ENCODE measurements around the gene MYO5B.
"Not testable (repeated sequence)": the region's sequence is repeated elsewhere in the genome, so short reads cannot be mapped to it uniquely, and the experiment has no call there.

The MYO5B gene

DNA sequence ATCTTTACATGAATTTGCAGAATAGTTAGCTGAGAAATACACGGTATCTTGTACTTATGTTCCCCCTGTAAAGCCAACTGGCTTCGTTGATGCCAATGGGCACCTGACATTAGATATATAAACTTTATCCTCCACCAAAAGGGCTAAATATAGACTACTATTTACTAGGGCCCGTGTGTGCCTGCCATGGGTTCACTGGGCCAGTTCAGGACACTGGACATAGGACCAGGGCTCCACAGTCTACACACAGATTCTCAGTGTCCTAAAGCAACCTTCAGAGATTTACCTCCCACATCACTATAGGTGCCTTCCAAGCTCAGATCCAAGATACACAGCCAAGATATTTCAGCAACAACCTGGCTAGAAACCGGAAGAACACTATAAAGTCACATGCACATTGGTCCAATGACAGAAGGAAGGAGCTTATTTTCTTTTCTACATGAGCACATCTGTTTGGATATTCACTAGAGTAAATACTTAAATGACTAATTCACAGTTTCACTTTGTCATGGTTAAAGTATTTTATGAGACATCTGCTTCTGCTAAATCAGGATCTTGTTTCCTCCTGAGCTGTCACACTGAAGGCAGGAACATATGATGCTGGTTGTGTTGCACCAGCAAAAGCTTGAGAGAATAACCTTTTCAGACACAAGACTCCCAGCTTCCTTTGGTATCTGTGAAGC, 95.1 kb downstream of the MYO5B start:
- DNase-seq, result no peak

DNA sequence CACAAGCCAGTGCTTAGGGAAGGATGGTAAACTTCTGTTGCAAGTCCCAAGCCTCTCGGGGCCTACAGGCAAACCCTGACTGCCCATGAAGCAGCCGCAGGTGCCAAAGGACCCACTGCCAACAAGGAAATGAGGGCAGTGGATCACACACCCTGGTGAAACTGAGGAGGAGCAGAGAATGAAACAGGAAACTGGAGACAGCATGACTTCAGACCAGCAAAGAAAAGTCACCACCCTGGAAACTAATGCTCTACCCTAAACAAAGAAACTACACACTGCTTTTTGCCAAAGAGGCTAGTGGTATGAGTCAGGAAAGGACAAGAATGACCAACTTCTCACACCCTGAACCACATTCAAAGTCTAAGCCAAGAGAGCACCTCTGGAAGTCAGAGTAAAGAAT, 97.2 kb downstream of the MYO5B start:
- no peak for DNase-seq

DNA sequence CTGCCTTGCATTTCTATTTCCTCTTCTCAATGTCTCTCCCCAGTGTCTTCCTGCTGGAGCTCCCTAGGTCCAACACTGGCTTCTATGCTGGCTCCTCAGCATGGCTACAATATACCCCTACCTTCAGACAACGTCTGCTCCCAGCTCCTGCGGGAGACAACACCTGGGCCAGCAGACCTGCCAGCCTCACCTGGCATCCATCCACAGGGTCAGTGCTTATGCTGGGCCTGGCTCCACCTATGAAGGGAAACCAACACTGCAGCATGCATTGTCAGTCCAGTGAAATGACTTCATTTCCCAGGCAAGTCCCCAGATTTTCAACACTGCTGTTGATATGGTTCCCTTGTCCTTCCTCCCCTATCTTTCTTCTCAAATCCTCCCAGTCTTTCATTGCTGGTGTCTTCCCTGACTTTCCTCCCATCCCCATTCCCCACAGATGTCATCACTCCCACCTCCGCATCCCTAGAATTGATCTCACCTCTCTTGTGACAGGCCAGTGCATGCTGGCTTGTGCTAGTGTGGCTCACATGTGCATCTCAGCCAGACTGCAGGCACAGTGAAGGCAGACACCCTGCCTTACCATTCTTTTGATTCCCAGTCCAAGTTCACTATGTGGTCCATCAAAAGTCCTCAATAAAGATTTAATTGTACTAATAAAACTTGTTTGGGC, 98.0 kb downstream of the MYO5B start:
- no peak for DNase-seq

DNA sequence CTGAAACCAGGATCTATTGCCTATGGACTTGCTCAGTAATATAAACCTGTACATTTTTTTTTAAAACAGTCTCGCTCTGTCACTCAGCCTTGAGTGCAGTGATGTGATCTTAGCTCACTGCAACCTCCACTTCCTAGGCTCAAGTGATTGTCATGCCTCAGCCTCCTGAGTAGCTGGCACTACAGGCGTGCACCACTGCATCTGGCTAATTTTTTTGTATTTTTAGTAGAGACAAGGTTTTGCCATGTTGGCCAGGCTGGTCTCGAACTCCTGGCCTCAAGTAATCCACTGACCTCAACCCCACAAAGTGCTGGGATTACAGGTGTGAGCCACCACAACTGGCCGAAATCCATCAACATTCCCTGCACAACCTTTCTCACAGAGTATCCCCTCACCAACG, 100.2 kb downstream of the MYO5B start:
- DNase-seq, result not testable (repeated sequence)

DNA sequence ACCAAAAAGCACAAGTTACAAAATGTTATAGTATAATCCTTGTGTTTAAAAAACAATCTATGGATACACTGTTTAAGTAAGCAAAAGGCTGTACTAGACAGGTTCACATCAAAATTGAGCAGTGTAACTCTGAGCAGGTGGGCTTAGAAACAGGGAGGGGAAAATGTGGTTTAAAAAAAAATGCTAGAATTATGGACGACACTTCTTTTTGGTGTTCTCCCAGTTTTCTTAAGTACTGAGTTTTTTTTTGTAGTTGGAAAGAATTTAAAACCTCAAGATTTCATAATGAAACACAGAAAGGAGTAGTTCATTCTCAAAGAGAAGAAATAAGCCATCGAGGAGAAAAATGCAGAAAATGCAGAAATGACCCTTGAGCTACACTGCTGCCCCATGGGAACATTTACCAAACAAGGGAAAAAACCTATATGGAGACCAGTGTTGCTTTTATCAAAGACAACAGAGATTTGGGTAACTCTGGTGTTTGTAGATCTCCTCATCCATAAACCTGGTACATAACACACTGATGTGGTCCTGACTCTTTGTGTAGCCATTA, 100.7 kb downstream of the MYO5B start:
- DNase-seq, result no peak

DNA sequence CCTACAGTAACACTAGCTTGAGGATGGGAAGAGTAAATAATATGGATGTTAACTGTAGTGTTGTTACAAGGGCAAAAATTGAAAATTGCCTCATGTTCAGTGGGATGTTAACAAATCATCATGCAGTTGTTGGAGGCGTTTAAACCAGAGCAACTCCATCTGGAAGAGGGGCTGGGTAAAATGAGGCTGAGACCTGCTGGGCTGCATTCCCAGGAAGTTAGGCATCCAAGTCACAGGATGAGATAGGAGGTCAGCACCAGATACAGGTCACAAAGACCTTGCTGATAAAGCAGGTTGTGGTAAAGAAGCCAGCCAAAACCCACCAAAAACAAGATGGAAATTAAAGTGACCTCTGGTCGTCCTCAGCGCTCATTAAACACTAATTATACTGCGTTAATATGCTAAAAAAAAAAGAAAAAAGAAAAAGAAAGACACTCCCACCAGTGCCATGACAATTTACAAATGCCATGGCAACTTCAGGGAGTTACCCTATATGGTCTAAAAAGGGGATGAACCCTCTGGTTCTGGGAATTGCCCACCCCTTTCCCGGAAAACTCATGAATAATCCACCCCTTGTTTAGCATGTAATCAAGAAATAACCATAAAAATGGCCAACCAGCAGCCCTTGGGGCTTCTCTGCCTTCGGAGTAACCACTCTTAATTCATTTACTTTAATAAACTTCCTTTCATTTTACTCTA, 101.4 kb downstream of the MYO5B start:
- no peak for DNase-seq

DNA sequence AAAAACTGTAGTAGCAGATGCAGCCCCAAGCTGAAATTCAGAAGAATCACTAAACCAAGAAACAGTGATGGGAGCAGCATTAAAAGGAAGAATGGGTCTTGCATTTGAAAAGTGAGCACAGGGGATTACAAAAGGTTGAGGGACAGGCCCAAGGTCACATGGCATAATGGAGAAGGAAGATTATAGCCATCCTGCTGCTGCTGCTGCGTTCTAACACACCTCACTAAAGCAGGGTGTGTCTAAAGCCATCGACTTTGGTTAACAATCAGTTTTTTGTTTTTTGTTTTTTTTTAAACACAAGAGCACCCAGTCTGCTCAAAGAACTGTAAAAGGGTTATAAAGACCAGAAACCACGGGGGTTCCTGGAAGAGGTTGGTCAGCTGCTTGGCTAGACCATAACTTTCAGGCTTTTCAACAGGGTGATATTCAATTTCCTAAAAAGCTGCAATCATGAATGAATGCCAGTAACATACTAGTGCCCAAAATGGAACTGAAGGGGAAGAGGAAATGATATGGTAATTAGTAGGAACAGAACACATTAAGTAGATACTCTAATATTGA, 102.6 kb downstream of the MYO5B start:
- DNase-seq, result no peak

DNA sequence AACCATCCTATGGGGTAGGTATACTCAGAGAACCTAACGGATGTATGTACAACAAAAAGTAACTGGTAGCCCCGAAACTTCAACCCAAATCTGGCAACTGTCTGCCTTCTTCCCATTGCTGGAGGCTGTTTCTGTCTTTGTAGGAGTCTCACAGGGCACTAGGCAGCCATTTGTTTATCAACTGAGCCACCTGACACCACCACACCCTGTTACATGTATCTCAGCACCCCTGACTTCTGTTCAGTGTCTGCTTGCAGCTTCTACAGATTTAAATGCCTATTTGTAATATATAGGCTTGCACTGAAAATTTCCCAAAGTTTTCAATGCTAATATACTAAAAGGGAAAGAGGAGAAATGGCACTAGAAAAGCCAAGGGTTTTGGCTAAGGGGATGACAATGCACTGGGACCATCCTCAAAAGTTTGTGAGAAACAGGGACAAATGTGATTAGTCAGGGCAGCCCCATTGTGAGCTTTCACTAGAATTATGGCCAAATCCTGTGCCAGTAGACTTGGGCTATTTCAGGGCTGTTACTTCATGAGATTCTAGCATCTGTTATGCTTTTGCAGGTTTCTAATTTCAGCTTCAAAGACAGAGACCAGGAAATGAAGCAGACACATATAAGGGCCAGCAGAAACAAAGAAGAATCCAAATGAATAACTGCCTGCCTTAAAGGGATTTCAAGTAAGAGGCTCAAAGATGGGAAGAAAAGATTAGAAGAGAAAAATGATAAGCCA, 103.3 kb downstream of the MYO5B start:
- DNase-seq, result no peak

DNA sequence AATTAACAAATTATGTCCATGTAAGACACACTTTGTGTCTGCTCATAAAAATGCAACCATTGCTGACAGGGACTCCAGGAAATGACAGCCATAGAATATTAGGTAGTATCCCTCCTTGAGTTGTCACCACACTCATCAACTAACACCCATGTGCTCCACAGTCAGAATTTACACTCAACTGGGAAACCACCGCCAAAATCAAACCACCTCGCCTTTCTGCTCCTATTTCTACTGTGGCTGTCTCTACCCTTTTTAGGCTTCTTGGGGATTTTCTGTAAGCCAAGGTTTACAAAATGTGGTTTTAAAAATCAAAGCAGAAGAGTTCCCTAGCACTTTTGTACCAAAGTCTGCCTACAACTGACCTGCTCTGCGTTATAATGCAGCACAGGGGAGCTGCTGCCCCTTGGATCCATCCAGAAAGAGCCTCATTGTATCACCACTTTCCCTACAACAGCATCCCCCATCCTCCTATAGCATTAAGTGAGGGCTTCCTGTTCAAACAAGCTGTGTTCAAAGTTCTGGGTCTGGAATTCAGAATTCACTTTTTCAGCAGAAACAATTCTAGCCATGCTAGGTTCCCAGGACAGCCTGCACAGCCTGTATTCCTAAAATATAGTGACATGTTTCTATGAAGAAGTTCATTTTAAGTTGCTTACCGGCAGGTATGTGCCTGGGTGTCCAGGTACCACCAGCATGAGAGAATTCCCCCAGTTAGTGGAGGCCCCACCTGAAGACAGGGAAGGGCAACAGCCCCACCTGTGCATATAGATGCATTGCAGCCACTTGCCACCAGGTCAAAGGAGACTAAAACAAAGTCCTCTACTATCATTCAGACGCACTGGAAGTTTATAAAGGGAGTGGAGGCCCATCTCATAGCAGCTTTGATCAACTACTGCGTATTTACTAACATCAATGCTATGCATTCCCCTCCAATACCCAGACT, 104.3 kb downstream of the MYO5B start:
- no peak for DNase-seq

DNA sequence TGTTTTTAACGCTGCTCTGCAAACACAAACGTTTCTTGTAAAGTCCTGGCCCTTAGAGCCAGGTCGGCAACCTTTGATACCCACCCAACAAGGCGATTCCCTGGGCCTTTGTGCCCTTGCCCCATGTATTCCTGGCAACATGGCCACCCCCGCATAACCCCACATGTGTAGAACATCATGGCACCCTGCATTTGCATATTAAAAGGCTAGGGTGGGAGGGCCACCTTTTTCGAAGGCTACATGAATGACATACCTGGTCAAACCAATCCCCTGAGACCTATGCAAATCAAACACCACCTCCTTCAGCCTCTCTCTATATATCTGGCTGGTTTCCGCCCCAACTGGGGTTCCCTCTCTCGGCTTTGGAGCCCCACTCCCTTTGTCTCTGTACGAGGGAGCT, 105.2 kb downstream of the MYO5B start:
- DNase-seq, result no peak

DNA sequence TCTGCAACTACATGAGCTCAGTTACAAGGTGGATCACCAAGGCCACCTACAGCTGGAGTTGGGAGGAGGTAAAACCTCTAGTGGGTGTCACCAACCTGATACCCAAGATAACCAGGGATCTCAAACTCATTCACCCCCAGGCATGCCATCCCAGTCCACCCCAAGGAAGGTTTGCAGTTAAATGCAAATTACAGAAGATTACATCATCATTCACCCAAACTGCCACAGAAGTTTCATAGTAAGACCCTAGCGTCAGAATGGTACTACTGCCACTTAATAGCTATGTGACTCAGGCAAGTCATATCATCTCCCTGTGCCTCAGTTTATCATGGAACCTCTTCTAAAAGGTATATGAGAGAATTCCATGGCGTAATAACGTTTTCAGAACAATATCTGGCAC, 111.2 kb downstream of the MYO5B start:
- DNase-seq, result no peak

DNA sequence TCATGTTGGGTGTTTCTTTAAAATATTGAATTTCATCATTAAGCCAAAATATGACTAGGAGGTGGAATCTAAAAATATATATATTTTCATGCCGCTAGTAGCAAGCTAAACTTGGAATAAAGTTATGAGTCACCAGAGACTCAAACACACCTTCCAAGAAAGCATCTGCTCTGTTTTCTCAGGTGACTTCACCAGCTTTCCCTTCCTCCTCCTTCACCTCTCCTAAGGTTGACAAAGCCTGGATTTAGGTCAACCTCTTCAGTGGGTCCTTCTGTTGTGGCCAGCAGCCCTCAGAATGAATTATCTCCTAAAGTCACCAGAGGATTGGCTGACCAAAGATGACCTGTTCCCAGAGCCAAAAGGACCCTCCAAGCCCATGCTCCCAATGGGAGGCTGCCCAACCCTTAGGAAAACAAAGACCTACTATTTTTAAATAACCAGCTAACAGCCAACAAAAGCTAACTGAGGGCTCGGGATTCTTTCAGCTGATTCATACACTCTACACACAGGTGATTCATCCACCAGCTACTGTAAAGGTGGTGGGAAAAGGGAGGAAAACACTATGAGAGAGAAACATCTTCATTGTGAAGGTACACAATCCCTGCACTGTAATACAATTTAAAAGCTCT, 113.9 kb downstream of the MYO5B start:
- DNase-seq, result no peak

DNA sequence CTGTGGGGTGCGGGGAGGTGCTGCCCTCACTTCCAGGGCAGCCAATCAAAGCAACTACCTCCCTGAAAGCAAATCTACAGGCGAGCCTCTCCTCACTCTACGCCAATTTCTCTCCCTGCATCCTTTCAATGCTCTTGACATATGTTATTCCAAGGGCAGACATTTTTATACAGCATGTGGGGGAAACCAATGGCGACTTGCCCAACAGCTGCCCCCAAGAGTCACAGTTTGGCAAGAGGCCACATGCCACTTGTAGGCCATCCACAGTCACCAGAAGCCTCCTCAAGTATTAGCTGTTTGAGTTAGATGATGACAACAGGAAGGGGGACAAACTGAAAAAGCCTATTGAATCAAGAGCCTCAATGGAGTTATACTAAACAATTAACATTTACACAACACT, 114.6 kb downstream of the MYO5B start:
- no peak for DNase-seq

DNA sequence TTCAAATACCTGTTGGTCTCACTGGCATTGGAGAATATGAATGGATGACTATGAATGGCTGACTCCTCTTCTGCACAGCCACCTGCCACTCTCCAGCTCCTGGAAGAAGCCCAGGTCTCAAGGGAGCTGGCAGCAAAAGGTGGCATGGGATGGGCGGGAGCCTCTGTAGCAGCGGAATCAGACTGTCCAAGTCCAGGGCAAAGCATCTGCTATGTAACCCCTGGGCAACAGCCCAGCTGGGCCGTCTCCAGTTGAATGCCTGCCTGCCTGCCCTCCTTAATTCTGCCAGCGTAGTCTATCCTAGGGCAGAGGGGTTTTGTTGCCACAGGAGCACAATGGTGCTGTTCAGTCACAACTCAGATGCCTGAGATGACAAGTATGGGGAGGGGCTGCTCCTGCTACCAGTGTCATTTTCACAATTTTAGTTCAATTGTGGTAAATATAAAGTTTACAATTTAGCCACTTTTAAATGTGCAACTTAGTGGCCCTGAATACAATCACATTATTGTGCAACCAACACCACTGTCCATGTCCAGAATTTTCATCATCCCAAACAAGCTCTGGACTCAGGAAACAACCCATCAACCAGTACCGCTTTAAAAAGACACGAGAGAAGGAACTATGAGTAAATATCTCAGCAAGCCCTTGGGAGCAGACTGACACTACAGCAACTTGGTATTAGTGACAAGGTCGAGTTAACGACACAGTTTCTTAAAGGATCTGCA, 115.2 kb downstream of the MYO5B start:
- no peak for DNase-seq

DNA sequence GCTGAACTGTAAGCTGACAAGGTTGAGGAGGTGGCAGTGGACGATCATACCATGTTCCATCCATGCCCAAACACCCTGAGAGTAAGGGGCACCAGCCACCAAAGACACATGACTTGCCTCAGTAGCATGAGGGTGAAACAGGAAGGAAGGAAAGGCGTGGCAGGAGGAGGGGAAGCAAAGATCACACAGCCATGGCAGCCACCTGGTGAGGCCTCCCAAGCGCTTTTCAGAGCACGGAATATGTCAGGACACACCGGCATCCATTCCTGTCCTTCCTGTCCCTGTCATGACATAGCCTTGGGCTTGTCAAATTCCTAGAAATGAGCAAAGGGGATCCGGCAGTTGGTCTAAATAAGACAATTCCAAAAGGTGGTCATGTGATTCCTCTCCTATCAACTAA, 118.7 kb downstream of the MYO5B start:
- DNase-seq, result no peak

DNA sequence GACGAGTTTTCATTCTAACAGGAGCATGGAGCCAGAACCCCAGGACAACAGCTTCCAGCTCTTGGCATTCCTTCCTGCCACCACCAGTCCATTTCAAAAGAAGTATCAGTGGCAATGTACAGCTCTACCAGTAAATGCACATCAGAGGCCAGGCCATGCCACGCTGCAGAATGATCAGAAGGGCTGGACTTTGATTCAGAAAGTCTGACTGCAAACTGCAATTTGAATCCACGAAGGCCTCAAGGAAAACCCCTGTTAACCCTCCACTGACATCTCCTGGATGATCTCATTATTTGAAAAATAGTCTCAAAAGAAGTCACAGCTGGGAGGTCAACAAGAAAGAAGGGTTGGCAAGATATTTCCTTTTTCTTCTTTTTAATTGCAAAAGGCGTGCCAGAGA, 119.2 kb downstream of the MYO5B start:
- no peak for DNase-seq

DNA sequence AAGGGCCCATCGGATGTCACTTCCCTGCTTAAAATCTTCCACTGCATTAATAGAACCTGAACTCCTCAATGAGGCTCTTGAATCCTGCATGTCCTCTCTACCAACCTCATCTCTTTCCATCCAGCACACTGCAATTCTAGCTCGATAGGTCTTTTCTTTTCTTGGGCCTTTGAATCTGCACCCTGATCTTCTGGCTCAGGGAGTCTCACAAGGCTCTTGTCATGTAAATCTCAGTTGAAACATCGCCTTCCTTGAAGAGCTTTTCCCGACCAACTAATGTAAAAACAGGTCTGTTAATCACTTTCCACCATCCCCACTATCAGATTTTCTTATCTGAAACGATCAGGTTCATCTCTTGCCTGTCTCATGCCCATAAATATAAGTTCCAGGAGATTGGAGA, 120.5 kb downstream of the MYO5B start:
- no peak for DNase-seq

DNA sequence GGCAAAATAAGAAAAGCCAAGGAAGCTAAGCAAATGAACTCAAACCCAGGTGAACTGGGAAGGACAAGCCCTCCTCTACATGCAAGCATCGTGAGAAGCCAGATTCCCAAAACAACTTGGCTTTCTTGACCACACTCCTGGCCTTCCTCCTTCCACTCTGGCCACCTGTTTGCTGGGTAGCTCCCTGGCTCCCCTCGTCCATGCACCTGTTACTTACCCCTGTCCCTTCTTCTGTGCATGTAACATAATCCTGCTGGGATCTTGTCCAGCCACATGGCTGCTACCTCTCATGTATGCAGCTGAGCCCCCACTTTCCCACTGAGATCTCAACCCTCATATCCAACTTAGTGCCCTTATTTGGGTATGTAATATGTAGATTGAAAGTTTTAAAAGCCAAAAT, 121.6 kb downstream of the MYO5B start:
- no peak for DNase-seq

DNA sequence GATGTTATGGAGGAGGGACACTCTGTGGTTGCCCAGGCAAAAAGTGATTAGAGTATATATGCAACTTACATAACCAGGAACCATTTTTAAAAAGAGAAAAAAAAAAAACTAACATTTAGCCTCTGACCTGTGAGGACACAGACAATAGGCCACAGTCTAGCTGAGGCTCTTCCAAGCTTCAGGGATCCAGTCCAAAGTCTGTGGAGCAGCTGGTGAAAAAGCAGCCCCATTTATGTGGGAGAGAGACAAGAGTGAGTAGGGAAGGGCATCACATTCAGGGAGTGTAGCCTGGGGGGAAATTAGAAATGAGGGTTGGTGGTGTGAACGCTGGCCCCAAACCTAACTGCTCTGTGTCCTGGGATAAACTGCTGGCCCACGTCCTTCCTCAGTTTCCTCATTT, 122.8 kb downstream of the MYO5B start:
- no peak for DNase-seq

DNA sequence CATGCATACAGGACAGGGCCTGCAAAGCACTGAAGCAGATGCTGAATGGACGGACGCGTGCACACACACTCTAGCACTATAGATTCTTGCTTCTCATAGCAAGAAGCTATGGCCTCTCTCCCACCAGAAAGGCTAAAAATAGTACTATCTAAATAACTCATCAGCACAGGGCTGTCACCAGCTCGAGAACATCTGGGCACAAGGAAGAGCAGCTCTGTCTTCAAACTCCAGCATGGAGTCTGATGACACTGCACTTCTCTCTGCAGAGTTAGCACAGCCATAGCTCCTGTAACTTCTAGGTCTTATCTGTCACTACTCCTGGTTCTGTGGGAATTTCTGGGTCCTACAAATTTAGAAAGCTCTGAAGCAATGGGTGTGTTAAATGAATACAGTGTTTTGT, 123.5 kb downstream of the MYO5B start:
- DNase-seq, result no peak
